ENCODE results near the gene TMEM63A.

The TMEM63A gene

GRCh38 chr1:225885336-225885735 is 3.2 kb upstream of the TMEM63A start:
- no peak for DNase-seq (ENCODE audit: low read depth)

- no peak for DNase-seq (ENCODE audit: low read depth)
Observed at GRCh38 chr1:225883616-225884265, 1.6 kb upstream of the TMEM63A start.

- DNase-seq (ENCODE audit: low read depth) = peak; percentile 25
Observed at GRCh38 chr1:225882694-225883615, 775 bp upstream of the TMEM63A start.

GRCh38 chr1:225881081-225881958 is 860 bp downstream of the TMEM63A start:
- DNase-seq (ENCODE audit: low read depth) = no peak

- DNase-seq (ENCODE audit: low read depth) = no peak
Observed at GRCh38 chr1:225880636-225881035, 1.5 kb downstream of the TMEM63A start.

- no peak for DNase-seq (ENCODE audit: low read depth)
Observed at GRCh38 chr1:225880222-225880588, 2.0 kb downstream of the TMEM63A start.

GRCh38 chr1:225879521-225880221 is 2.5 kb downstream of the TMEM63A start:
- DNase-seq (ENCODE audit: low read depth) = no peak

- no peak for DNase-seq (ENCODE audit: low read depth)
Observed at GRCh38 chr1:225878282-225878681, 3.9 kb downstream of the TMEM63A start.

GRCh38 chr1:225877580-225877979 is 4.6 kb downstream of the TMEM63A start:
- DNase-seq (ENCODE audit: low read depth) = no peak

- DNase-seq (ENCODE audit: low read depth) = no peak
Observed at GRCh38 chr1:225876900-225877510, 5.2 kb downstream of the TMEM63A start.

GRCh38 chr1:225875044-225875815 is 7.0 kb downstream of the TMEM63A start:
- DNase-seq (ENCODE audit: low read depth) = no peak

GRCh38 chr1:225874431-225874830 is 7.7 kb downstream of the TMEM63A start:
- no peak for DNase-seq (ENCODE audit: low read depth)

GRCh38 chr1:225873281-225873850 is 8.8 kb downstream of the TMEM63A start:
- DNase-seq (ENCODE audit: low read depth) = no peak

- no peak for DNase-seq (ENCODE audit: low read depth)
Observed at GRCh38 chr1:225872075-225872430, 10.1 kb downstream of the TMEM63A start.

GRCh38 chr1:225871359-225872074 is 10.7 kb downstream of the TMEM63A start:
- DNase-seq (ENCODE audit: low read depth) = no peak

- DNase-seq (ENCODE audit: low read depth) = no peak
Observed at GRCh38 chr1:225870911-225871310, 11.3 kb downstream of the TMEM63A start.

- no peak for DNase-seq (ENCODE audit: low read depth)
Observed at GRCh38 chr1:225868631-225869330, 13.4 kb downstream of the TMEM63A start.

GRCh38 chr1:225866981-225867380 is 15.2 kb downstream of the TMEM63A start:
- DNase-seq (ENCODE audit: low read depth) = no peak
